KOPT-K1 (cell line): ENCODE results near the gene ACSL5.

Experiments
- H3K27ac ChIP-seq: fragments of 200-600 bp; sonication (generic); 2 replicates; pipeline ENCODE4 v1.5.1; 2016; ENCODE audit warnings: antibody characterized with exemption, mild to moderate bottlenecking, low read depth, low read length; ENCODE audit not compliant: poor library complexity, severe bottlenecking
- H3K36me3 ChIP-seq: fragments of 200-600 bp; sonication (generic); 2 replicates; pipeline ENCODE4 v1.5.1; 2017; ENCODE audit warnings: antibody characterized with exemption, mild to moderate bottlenecking, low read length, moderate library complexity; ENCODE audit not compliant: insufficient read depth
- H3K9me3 ChIP-seq: fragments of 200-600 bp; sonication (generic); 2 replicates; pipeline ENCODE4 v1.5.1; 2017; ENCODE audit warnings: antibody characterized with exemption, low read length, mild to moderate bottlenecking; ENCODE audit not compliant: insufficient read depth, poor library complexity, severe bottlenecking

The ACSL5 gene

GRCh38 chr10:112475575-112476218 lies 101.8 kb downstream of the ACSL5 start:
- Histone ChIP-seq H3K9me3 (no peaks in the 10 kb centered on the region), H3K36me3 (no peaks in the 10 kb centered on the region), H3K27ac (no peak overlapping the region)
